ENCODE data around the gene CYFIP1.

Gene CYFIP1

DNA sequence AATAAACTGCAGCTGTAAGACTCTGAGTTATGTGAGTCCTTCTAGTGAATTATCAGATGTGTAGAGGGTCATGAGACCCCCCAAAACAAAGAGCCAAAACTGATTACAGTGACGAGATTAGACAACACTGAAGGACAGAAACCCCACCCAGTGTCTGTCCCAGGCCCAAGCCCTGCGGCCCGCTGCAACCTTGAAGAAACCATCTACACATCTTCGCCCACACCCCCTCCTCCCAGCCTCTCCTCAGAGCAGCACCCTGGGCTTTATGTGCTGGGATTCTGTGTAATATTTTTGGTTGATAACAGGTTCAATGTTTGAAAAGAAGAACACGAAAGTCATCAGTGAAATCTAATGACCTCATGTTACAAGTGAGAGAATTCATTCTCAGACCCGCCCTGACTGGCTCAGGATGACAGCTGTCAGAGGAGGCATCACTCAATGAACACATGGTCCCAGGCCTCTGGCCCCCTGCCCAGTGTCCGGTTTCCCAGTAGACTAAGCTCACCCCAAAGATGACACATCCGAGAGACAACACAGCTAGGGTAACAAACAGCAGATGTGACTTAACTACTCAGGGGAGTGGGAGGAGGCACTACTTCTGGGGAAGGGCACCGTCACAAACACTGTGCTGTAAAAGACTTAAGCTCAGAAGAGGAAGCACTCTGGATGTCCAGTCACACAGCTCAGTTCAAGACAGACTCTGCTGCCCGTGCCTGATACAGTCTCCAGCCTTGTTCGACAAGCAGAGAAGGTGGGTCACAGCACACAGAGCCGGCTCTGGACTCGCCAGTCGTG is 92.8 kb downstream of the CYFIP1 start:
- DNase-seq: no peak

DNA sequence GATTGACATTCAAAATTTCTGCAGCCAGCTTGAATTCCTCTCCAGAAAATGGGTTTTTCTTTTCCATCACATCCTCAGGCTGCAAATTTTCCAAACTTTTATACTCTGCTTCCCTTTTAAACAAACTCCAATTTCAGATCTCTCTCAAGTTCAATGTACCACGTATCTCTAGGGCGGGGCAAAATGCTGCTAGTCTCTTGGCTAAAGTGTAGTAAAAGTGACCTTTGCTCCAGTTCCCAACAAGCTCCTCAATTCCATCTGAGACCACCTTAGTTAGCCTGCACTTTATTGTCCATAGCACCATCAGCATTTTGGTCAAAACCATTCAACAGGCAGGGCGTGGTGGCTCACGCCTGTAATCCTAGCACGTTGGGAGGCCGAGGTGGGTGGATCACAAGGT is 95.0 kb downstream of the CYFIP1 start:
- no peak for DNase-seq

DNA sequence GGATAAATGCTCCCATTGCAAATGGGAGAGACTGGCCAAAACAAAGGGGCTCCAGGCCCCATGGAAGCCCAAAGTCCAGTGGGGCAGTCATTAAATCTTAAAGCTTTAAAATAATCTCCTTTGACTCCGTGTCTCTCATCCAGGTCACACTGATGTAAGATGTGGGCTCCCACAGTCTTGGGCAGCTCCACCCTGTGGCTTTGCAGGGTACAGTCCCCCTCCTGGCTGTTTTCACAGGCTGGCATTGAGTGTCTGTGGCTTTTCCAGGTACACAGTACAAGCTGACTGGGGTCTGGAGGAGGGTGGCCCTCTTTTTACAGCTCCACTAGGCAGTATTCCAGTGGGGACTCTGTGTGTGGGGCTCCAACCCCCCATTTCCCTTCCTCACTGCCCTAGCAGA is 95.8 kb downstream of the CYFIP1 start:
- DNase-seq: no peak

DNA sequence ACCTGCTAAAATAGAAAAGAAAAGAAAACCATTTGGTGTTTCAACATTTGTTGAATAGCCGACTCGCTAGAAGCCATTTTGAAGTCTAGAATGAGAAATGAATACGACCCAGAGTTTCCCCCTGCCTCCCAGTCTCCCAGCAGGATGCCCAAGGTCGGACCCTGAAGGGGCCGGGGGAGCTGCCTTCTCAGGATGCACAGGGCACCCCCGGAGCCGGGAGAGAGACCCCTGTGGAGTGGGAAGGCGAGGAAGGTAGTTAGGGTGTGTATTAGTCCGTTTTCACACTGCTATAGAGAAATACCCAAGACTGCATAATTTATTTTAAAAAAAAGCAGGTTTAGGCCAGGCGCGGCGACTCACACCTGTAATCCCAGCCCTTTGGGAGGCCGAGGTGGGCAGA is 97.0 kb downstream of the CYFIP1 start:
- DNase-seq: no peak

DNA sequence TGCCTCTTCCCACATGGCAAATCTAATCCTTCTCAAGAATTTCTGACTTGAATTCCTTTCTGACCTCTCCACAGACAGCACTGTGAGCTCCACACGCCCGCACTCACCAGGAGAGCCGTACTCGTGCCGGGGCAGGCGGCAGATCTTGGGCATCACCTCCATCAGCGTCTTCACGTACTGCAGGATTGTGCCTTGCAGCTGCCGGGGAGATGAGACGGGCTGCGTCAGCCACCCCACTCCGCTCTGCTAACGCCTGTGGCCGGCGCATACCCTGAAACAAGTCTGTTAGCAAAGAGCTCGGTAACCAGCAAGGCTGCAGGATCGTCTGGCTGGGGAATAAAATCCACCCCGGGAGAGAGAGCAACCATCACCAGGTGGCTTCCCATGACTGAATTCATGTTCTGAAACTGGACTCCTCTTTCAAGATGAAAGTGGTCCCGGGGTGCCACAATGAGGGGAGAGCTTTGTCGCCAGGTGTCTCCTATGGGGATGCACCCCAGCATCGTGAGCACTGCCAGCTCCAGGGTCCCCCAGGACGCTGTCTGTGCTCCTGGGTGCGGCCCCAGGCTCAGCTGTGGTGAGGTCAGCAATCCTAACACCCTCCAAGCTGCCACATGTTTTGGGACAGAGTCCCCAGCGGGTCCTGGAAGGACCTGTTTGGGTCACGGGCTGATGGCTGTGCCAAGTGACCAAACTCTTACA is 98.3 kb downstream of the CYFIP1 start:
- DNase-seq: no peak

DNA sequence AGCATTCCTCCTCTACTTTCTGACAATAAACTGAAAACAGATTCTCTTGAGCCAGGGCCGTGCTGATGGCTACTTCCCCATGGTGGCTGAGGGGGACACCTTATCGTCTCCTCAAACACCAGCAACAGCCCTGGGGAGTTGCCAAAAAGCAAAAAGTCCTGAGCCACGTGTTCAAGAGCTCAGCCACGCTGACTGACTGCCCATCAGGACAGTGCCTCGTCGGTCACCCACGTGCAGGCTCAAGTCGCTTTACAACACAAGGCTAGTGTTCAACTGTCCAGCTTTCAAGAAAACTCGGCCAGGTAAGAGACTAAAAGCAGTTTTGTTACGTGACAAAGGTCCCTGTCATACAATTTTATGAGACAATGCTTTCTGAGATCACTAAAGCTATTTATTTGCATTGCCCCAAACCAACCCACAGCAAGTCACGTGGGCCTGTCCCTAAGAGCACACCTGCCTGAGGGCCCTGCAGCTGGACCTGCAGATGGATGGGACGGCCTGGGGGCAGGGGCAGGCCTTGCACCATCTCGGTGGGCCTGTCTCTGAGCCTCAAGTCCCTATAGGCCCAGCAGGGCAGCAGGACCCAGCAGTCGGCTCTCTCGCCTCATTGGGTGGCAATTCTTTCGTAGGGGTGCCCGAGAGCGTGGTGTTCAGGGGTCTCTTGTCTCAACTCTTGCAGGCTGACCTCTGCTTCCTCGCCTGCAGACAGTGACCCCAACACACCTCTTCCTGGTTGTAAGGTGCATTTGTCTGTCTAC is 99.0 kb downstream of the CYFIP1 start:
- no peak for DNase-seq

DNA sequence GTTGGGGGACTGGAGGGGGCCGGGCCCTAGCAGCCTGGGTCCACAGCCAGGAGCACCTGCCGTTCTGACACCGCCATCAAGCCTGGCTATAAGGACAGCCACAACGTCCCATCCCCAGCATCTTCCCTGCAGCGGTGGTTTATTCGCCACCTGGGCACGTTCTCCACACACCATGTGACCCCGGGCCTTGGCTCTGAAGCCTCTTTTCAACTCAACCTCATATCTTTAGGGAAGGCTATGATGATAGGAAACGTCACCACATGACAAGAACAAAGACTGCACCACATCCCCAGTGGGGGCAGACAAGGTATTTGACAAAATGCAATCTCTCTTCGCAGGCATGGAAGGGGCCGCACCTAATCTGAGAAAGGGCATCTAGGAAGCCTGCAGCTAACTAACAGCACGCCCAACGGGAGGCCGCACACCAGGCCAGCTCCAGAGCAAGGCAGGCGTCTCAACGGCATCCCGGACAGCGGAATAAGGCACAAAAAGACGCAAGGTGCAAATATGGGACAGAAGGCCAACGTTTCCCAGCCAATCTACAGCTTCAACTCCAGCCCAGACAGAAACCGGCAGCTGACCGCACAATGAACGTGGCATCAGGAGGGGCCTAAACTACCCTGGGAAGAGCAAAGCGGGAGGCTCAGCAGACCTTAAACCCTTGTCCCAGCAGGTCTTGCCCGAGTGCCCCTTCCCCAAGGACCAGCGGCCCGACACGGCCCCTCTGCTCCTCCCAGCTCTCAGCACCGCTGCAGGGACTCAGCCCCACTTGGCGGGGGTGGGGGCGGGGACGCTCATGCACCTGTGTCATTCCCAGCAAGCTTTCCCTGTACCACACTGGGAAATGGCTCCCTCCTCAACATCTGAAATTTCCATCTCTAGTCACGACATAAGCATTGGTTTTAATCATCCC is 99.8 kb downstream of the CYFIP1 start:
- no peak for DNase-seq

DNA sequence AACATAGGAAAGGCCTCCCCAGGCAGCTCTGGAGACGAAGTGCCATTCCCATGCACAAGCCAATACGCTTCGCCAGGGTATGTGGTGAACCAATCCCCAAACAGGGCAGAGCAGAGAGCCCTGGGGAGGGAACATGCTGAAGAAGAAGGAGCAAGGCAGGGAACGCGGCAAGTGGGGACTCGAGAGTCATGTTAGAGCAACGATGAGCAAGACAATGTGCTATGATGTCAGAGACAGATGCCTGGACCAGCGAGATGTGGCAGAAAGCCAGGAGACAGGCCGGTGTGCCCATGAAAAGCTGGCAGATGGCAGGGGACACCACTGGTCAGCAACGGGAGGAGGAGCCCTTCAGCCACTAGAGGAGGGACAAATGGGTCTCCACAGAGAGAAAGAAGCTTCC is 102.1 kb downstream of the CYFIP1 start:
- DNase-seq: no peak

DNA sequence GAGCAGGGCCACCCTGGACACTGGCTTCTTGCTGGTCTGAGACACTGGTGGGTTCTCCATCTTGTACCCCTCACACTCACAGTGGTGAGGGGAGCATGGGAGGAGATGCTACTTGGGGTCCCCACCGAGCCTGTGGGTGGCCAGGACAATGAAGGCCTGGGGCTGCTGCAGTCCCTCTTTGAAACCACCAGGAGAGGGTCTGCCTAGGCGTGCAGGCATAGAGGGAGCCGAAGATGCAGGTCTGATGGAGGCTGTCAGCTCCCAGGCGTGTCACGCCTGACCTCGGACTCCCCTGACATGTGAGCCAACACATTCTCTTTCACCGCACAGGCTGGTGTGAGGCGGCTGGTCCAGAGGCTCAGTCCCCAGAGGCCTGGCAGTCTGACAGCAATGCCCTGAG is 102.6 kb downstream of the CYFIP1 start:
- no peak for DNase-seq

DNA sequence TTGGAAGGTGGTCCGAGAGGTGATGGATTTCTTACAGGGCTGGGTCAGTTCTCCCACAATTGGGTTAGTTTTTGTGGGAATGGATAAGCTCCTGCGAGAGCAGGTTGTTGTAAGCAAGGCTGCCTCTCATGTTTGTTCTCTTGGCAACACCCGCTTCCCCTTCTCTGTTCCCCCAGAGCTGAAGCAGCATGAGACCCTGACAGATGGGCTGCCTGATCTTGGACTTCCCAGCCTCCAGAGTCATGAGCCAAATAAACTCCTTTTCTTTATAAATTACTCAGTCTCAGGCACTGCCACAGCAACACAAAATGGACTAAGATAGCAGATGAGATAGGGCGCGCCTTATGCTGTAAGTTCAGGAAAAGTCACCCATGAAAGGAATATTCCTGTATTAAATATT is 103.1 kb downstream of the CYFIP1 start:
- no peak for DNase-seq

DNA sequence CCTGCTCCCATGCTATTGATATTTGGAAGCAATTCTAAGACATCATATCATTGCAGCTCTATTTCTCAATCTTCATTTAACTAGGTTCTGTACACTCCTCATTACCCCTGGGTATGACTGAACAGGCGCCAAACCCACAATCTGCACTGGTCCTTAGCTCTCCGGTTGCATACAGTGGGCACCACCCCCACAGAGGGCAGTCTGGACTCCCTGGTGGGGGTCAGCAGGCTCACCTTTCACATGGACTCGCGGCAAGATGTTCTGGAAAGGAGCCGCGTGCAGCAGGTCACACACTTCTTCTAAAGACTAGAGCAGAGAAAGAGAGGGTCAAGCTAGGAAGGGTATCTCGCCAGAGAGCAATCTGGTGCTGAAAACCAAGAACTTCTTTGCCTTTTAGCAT is 105.2 kb downstream of the CYFIP1 start:
- DNase-seq: no peak

DNA sequence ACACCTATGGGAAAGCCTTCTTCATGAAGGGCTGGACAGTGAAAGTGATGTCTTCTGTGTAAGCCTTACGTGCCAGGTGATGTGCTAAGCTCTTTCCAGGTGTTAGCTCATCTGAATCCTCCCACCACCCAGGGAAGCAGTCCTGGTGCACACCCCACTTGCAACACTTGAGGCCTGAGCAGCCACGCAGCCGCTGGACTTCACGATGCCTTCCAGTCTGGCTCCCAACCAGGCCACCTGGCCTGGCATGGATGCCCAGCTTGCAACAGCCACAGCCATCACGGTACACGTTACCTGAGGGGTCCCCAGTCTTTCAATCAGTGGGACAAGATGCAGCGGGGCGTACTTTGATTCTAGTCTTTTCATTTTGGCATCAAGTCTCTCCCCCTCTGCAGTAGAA is 105.9 kb downstream of the CYFIP1 start:
- DNase-seq: no peak

DNA sequence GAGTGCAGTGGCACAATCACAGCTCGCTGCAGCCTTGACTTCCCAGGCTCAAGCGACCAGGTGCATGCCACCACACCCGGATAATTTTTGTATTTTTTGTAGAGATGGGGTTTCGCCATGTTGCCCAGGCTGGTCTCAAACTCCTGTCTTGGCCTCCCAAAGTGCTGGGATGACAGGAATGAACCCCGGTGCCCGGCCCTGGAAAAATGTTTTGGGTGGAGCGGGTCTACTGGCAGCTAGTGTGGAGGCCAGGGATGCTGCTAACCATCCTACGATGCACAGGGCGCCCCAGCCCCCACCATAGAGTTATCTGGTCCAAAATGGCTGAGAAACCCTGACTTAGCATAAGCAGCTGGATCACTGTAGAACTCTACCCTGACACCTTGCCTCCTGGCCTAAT is 106.3 kb downstream of the CYFIP1 start:
- no peak for DNase-seq

DNA sequence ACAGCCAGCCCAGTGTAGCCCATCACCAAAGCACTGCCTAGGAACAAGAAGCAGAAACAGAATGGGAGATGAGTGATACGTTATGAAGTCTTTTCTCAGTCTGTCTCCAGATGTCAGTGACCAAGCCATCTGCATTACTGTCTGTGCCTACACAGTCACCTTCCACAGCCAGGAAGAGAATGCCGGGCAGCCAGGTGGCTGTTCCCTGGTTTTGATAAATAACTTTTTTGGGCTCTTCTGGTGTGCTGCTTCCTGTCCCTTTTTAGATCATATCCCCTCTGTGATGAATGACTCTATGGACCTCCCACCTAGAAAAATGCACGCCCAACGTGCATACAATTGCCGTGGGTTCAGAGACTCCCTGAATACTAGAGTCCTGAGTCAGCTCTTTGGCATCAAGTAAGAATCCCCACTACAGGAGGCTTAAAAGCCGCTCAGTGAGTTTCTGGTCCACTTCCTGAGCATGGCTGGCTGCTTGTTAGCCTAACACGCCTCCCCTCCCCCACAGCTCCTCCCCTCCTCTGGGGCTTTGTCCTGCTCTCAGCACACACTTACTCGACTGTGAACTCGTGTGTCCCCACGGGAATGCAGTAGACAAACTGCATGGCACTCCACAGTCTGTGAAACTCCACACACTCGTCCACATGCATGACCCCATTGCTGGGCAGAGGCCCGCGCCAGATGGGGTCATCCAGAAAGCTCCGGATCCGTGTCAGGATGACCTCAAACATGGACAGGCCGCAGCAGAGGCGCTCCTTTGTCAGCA is 107.0 kb downstream of the CYFIP1 start:
- DNase-seq: no peak

DNA sequence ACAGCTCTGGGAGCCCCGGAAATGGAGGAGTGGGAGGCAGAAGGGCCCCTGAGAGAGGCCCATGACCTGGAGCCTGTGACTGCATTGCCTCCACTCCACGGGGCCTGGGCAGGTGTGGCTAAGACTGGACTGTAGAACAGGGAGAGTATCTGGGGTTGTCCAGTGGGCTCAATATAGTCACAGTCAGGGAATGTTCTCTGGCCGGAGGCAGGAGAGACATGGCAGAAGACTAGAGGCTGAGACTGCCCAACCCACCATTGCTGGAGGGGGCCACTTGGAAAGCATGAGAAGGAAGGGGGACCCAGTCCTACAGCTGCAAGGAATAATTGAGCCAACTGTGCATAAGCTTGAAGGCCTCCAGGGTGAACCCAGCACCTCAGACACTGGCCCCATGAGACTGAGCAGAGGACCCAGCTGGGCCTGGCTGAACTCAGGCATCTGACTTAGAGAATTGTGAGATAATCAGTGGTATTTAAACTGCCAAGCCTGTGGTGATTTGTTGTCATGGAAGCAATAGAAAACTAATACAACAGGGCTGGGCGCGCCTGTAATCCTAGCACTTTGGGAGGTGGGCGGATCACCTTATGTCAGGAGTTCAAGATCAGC is 108.6 kb downstream of the CYFIP1 start:
- DNase-seq: no peak

DNA sequence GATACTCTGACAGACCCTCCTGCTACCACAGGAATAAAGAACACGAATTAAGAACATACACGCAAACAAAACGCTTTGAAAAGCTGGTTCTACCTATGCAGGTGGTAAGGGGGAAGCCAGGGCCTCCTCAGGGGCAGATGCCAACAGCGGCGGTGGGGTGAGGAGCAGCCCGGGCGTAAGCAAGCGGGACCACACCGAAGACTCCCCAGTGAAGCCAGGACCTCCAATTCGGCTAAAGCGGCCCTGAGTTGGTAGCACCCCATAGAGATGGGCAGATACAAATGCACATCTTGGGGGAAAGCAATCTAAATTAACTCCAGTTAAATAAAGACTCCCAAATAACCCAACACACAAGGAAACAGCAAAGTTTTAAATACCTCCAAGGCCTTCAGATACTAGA is 109.3 kb downstream of the CYFIP1 start:
- DNase-seq: no peak

DNA sequence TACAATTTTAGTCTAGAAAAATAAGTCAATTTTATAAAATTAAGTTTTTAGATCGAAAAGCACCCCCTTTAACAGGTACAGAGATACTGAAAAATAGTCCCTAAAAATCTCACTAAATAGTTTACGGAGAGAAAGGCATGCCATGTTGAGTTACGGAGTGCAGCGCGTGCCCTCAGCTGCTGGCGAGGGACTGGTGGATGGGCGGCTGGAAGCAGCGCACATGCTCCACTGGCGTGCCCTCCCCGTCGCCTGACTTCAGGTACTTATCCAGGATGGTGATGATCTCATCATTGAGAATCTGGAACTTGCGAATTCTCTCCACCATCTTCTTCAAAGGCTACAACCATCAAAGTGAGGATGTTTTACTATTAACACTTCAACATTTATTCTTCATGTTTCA is 110.3 kb downstream of the CYFIP1 start:
- DNase-seq: no peak

DNA sequence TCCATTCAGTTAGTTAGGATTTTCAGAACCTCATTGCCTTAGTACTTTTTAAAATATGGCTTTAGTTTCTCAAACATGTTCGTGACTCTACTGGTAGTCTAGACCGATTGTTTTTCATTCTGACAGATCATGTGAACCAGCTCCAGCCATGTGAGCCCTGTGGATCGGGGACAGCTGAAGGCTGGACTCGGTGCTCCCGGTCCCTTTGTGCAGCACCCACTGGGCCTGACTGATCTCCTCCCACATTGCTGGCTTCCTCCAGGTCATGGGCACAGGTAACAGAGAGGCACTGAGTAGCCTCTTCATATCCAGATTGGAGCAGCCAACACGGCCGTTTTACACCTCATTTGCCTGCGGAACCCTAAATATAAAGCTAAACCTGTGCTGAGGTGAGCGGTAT is 111.2 kb downstream of the CYFIP1 start:
- DNase-seq: no peak

DNA sequence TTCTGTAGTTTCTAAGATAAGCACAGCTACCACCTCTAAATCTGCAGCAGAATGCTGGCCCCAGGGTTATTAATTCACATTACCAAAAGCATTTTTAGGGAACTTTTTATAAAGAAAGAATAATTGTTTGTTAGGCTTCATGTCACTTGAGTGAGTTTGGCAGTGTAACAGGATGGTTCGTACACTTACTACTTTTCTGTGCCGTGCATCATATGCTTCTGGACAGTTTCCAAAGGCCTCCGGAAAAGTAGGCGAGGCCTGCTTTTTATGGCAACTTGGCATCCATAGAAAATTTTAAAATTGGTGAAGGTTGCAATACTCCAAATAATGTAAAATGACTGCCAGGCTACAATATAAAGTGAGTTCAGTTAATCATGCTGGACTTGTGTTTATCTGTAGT is 111.7 kb downstream of the CYFIP1 start:
- DNase-seq: no peak

DNA sequence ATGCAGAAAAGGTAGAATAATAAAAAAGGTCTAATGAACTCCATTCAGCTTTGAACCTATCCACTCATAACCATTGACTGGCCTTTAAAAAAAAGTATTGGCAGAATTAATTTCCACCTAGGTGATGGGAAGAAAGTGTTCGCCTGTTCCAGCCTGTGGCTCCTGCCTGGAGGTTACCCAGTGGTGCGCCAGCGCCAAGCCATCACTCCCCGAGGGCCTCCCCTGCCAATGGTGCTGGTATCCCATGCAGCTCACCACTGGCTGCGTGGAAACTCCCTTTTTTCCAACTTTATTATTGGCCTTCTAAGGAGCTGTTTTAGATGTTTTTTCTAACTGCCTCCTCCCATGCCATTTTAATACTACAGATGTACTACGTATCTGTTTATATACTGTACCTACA is 112.3 kb downstream of the CYFIP1 start:
- DNase-seq: no peak

DNA sequence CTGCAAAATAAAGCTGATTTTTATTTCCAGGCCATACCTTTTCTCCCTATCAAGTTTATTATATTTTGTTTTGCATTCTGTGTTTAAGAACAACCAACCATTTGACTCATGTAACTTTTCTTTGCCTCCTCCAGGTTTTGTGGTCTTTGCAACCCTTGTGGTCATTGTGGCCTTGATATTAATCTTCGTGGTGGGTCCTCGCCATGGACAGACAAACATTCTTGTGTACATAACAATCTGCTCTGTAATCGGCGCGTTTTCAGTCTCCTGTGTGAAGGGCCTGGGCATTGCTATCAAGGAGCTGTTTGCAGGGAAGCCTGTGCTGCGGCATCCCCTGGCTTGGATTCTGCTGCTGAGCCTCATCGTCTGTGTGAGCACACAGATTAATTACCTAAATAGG is 114.1 kb downstream of the CYFIP1 start:
- no peak for DNase-seq

DNA sequence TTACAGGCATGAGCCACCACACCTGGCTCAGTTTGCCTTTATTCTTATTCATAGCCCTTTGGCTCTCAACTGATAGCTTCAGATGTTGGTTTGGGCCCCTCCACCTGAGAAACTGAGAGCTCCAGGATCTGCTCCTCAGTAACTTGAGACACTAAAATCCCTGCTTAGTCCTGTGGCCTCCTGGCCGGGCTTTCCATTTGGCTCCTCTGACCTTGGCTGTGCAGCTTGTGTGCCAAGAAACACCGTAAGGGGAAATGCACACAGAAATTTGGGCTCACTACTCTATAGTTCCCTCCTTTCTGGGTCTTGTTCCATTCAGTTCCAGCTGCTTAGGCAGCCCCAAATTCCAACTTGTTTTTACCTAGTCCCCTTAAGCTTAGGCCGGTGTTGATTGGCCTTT is 116.8 kb downstream of the CYFIP1 start:
- no peak for DNase-seq

All from amniotic stem cell (primary cell).